H1 (cell line): ENCODE results near the gene AQP10. TPM values are rescaled to one million over a fixed set of nuclear protein-coding genes. Genes with fewer than 3 reads are reported as not detected.

Experiments used
- CTCF ChIA-PET: fragments of 300-600 bp; sonication (Branson Sonifier 250); formaldehyde crosslinking; loops from one replicate; lab custom pipeline; 2021; ENCODE audit not compliant: partially characterized antibody; lab: Charles Lee
- POLR2A ChIA-PET: fragments of 300-600 bp; sonication (Branson Sonifier 250); formaldehyde crosslinking; loops from one replicate; lab custom pipeline; 2021; ENCODE audit warnings: inconsistent platforms; ENCODE audit not compliant: partially characterized antibody; lab: Charles Lee
- DNase-seq, 2 experiments: peaks; one replicate each; pipeline versions ENCODE4 v3.0.0 to v3.0.0-alpha.2; 2010 to 2022; ENCODE audit warnings: low spot score in 2 of 2, low read depth in 1 of 2, mixed read lengths in 1 of 2
- FAIRE-seq: peaks from 2 replicates; lab custom pipeline; 2011; peaks lifted over from hg19 to GRCh38; lab: Jason Lieb, UNC
- H2AFZ ChIP-seq: 2 replicates; pipeline ENCODE4 v1.8.1; 2012; ENCODE audit warnings: low read length, inconsistent platforms
- H2AK5ac ChIP-seq: 2 replicates; pipeline ENCODE4 v1.6.1; 2013; ENCODE audit warnings: low read depth, low read length
- H2BK120ac ChIP-seq: replicated peaks from 2 replicates; pipeline ENCODE3; 2013; ENCODE audit warnings: low read depth, low read length, inconsistent platforms
- H2BK12ac ChIP-seq: 2 replicates; pipeline ENCODE4 v1.6.1; 2013; ENCODE audit warnings: low read depth, low read length
- H2BK15ac ChIP-seq: 2 replicates; pipeline ENCODE4 v1.6.1; 2013; ENCODE audit warnings: low read length
- H2BK20ac ChIP-seq: 2 replicates; pipeline ENCODE4 v1.6.1; 2013; ENCODE audit warnings: low read length
- H2BK5ac ChIP-seq: 2 replicates; pipeline ENCODE4 v1.6.1; 2013; ENCODE audit warnings: low read depth, low read length
- H3K14ac ChIP-seq: 2 replicates; pipeline ENCODE4 v1.6.1; 2013; ENCODE audit warnings: inconsistent platforms; ENCODE audit not compliant: insufficient read length
- H3K18ac ChIP-seq: 2 replicates; pipeline ENCODE4 v1.6.1; 2013; ENCODE audit warnings: low read length; ENCODE audit errors: extremely low read depth
- H3K23ac ChIP-seq: 2 replicates; pipeline ENCODE4 v1.6.1; 2013; ENCODE audit warnings: inconsistent platforms; ENCODE audit not compliant: insufficient read length
- H3K23me2 ChIP-seq: 2 replicates; pipeline ENCODE4 v1.6.1; 2013; ENCODE audit warnings: low read depth, low read length
- H3K27ac ChIP-seq: 2 replicates; pipeline ENCODE4 v1.6.1; 2011; ENCODE audit warnings: low read depth, low read length, inconsistent platforms
- H3K27me3 ChIP-seq, 4 experiments: replicated peaks in 1 of 4; 1 replicate in 1 of 4; 2 replicates in 3 of 4; pipeline versions ENCODE4 v1.6.1 to v1.8.1; 2011 to 2013; ENCODE audit warnings: low read length in 3 of 4, mild to moderate bottlenecking in 3 of 4, inconsistent platforms in 2 of 4, mixed read lengths in 2 of 4, moderate library complexity in 1 of 4; ENCODE audit not compliant: control insufficient read depth in 3 of 4, insufficient read depth in 3 of 4; ENCODE audit errors: extremely low read depth in 1 of 4
- H3K36me3 ChIP-seq, 4 experiments: 2 replicates each; pipeline versions ENCODE4 v1.6.1 to v1.8.1; 2011 to 2013; ENCODE audit warnings: mild to moderate bottlenecking in 4 of 4, low read length in 3 of 4, moderate library complexity in 2 of 4, control low read depth in 1 of 4, inconsistent platforms in 1 of 4; ENCODE audit not compliant: insufficient read depth in 4 of 4, control insufficient read depth in 2 of 4
- H3K4ac ChIP-seq: replicated peaks from 2 replicates; pipeline ENCODE3; 2013; ENCODE audit warnings: low read length, low read depth, mixed read lengths, inconsistent platforms; ENCODE audit not compliant: insufficient read length
- H3K4me1 ChIP-seq, 4 experiments: replicated peaks in 1 of 4; 1 replicate in 1 of 4; 2 replicates in 3 of 4; pipeline versions ENCODE4 v1.6.1 to v1.8.1; 2011 to 2013; ENCODE audit warnings: low read length in 3 of 4, inconsistent platforms in 2 of 4, mixed read lengths in 1 of 4; ENCODE audit not compliant: insufficient read depth in 4 of 4, control insufficient read depth in 3 of 4
- H3K4me2 ChIP-seq, 2 experiments: 2 replicates each; pipeline versions ENCODE4 v1.6.1 to v1.8.1; 2011 to 2013; ENCODE audit warnings: low read depth in 2 of 2, low read length in 2 of 2, control low read depth in 1 of 2, inconsistent platforms in 1 of 2, mild to moderate bottlenecking in 1 of 2; ENCODE audit not compliant: insufficient read depth in 1 of 2
- H3K4me3 ChIP-seq, 4 experiments: fragments of 200-600, 300-600 bp in 1 of 4; sonication (generic), shearing (Covaris generic), sonication (Bioruptor Twin) in 1 of 4; 2 replicates each; pipeline versions ENCODE4 v1.5.1 to v1.8.1; 2011 to 2016; ENCODE audit warnings: low read length in 4 of 4, low read depth in 3 of 4, control low read depth in 2 of 4, inconsistent platforms in 2 of 4, mild to moderate bottlenecking in 2 of 4, mixed read lengths in 1 of 4, moderate library complexity in 1 of 4; ENCODE audit not compliant: insufficient read depth in 2 of 4; ENCODE audit errors: extremely low read depth in 1 of 4
- H3K56ac ChIP-seq: replicated peaks from 2 replicates; pipeline ENCODE3; 2013; ENCODE audit warnings: low read depth, mild to moderate bottlenecking, mixed read lengths, low read length, inconsistent platforms; ENCODE audit not compliant: insufficient read length
- H3K79me1 ChIP-seq: 2 replicates; pipeline ENCODE4 v1.6.1; 2013; ENCODE audit warnings: low read depth, low read length, control low read depth
- H3K79me2 ChIP-seq, 2 experiments: 2 replicates each; pipeline versions ENCODE4 v1.6.1 to v1.8.1; 2012 to 2013; ENCODE audit warnings: low read length in 2 of 2, mild to moderate bottlenecking in 2 of 2, inconsistent platforms in 1 of 2; ENCODE audit not compliant: insufficient read depth in 2 of 2, control insufficient read depth in 1 of 2
- H3K9ac ChIP-seq, 4 experiments: replicated peaks in 1 of 4; 1 replicate in 1 of 4; 2 replicates in 3 of 4; pipeline versions ENCODE4 v1.6.1 to v1.8.1; 2011 to 2013; ENCODE audit warnings: low read depth in 3 of 4, low read length in 3 of 4, control low read depth in 2 of 4, mild to moderate bottlenecking in 2 of 4, moderate library complexity in 2 of 4, inconsistent platforms in 1 of 4; ENCODE audit errors: extremely low read depth in 1 of 4
- H3K9me3 ChIP-seq, 2 experiments: 2 replicates each; pipeline versions ENCODE4 v1.6.1 to v1.8.1; 2012 to 2013; ENCODE audit warnings: mild to moderate bottlenecking in 2 of 2, moderate library complexity in 2 of 2, control low read depth in 1 of 2, inconsistent platforms in 1 of 2, low read depth in 1 of 2, low read length in 1 of 2, mixed read lengths in 1 of 2; ENCODE audit not compliant: insufficient read depth in 2 of 2
- H4K20me1 ChIP-seq, 2 experiments: replicated peaks in 1 of 2; 2 replicates each; pipeline versions ENCODE3 to v1.8.1; 2011 to 2013; ENCODE audit warnings: inconsistent platforms in 2 of 2, low read length in 2 of 2, mild to moderate bottlenecking in 1 of 2; ENCODE audit not compliant: insufficient read depth in 2 of 2, control insufficient read depth in 1 of 2
- H4K5ac ChIP-seq: 2 replicates; pipeline ENCODE4 v1.6.1; 2013; ENCODE audit warnings: low read length, low read depth, mixed read lengths, inconsistent platforms; ENCODE audit not compliant: insufficient read length
- H4K8ac ChIP-seq: 2 replicates; pipeline ENCODE4 v1.8.0; 2013; ENCODE audit warnings: mild to moderate bottlenecking, moderate library complexity, low read length, inconsistent platforms; ENCODE audit not compliant: insufficient read depth; ENCODE audit errors: extremely low read depth
- H4K91ac ChIP-seq: replicated peaks from 2 replicates; pipeline ENCODE3; 2013; ENCODE audit warnings: low read length, mixed read lengths, inconsistent platforms; ENCODE audit not compliant: insufficient read length
- BACH1 ChIP-seq: IDR thresholded peaks from 2 replicates; pipeline ENCODE4 v1.6.1; 2012; ENCODE audit warnings: low read length, improper control_type of control experiment
- HDAC6 ChIP-seq: IDR thresholded peaks from one replicate; pipeline ENCODE4 v1.7.1; 2012; ENCODE audit warnings: low read depth, mild to moderate bottlenecking, inconsistent platforms, low read length, moderate library complexity
- NANOG ChIP-seq: IDR thresholded peaks from 2 replicates; pipeline ENCODE4 v1.6.1; 2011; ENCODE audit warnings: low read length, low read depth, mild to moderate bottlenecking, inconsistent platforms; ENCODE audit not compliant: insufficient read depth, poor library complexity, severe bottlenecking
- PHF8 ChIP-seq: fragments of 200-600 bp; sonication (generic); conservative IDR thresholded peaks from 2 replicates; pipeline ENCODE4 v1.7.1; 2012; ENCODE audit warnings: low read depth, mild to moderate bottlenecking, inconsistent platforms, low read length, moderate library complexity
- POLR2AphosphoS5 ChIP-seq: IDR thresholded peaks from 2 replicates; pipeline ENCODE4 v1.6.1; 2011; ENCODE audit warnings: low read depth, low read length
- USF2 ChIP-seq: IDR thresholded peaks from 2 replicates; pipeline ENCODE4 v1.6.1; 2011; ENCODE audit warnings: low read length, improper control_type of control experiment
- WGBS, 2 experiments: shearing (Covaris generic) in 1 of 2; methylation state at CpG; one replicate each; pipeline versions ENCODE4 v1.1.6 to v1.1.7; 2013 to 2015; ENCODE audit warnings: low lambda C conversion rate in 2 of 2, mixed read lengths in 2 of 2, inconsistent platforms in 1 of 2, low coverage in 1 of 2, missing lambda C conversion rate in 1 of 2; ENCODE audit not compliant: insufficient replicate concordance in 2 of 2, insufficient coverage in 1 of 2, insufficient read length in 1 of 2; ENCODE audit errors: extremely low coverage in 1 of 2, missing lambda C conversion rate in 1 of 2; 5-methylcytosine and 5-hydroxymethylcytosine counted together
- polyA plus RNA-seq, 7 experiments: library from polyadenylated mRNA; depleted of rRNA in 3 of 7; stranded (reverse) in 5 of 7; unstranded in 2 of 7; fragments of >200 nt in 5 of 7; fragments of 200-250 nt in 2 of 7; gene quantifications; 1 replicate in 5 of 7; 2 replicates in 1 of 7; 4 replicates in 1 of 7; pipeline versions ENCODE4 v1.2.1 to v1.2.3, GENCODE V29; 2011 to 2013; ENCODE audit warnings: missing spikeins in 2 of 7, mixed read lengths in 2 of 7
- total RNA-seq: library from RNA; stranded (reverse); fragmentation: NEBNext Ultra II Directional; extraction: Animal tissue kit (Norgen Biotek cat#: 25700); gene quantifications from 2 replicates; pipeline ENCODE4 v1.2.1, GENCODE V29; 2021

Gene AQP10
- total and polyA plus RNA-seq, 2 of the 8 experiments (the other 6 are each of a cell fraction or from before 2014, with no cell fraction given), result not detected

- peak overlapping the region; percentile 27 to 63 (median 52) for H3K4me3 ChIP-seq
- no peak overlapping the region for H4K91ac ChIP-seq
- 5% methylated on average over 64 of the region's 76 CpGs; no CpG with 5 or more reads in 1 of the 2 experiments for WGBS, 2 experiments
- H2BK20ac ChIP-seq, result no peak overlapping the region
- H3K23me2 ChIP-seq, result peaks cover 22% of the 10 kb centered on the region
- H4K20me1 ChIP-seq, result peaks cover 5 to 11% of the 10 kb centered on the region in 2 experiments
- H3K27me3 ChIP-seq, result no peaks in the 10 kb centered on the region
- peaks cover 23 to 25% (median 24%) of the 10 kb centered on the region in 4 experiments for H3K4me1 ChIP-seq
- H3K14ac ChIP-seq, result no peak overlapping the region
- DNase-seq (peak in 1 of 2 experiments; percentile 84), FAIRE-seq (no peak)
- CTCF ChIA-PET, result interaction anchor here (0.9 to 21.7 kb wide), 10 partner anchors 17 to 218 kb away, joined by 3 to 507 read pairs (median 4); partner anchors contain the start of gene HAX1
- H2BK15ac ChIP-seq, result no peak overlapping the region
- H2BK12ac ChIP-seq, result 0 out of 2 replicates have a peak overlapping the region, but pooled peaks have one; percentile 27
- no peak overlapping the region for H3K4ac ChIP-seq
- H3K56ac ChIP-seq, result no peak overlapping the region
- peaks cover 10% of the 10 kb centered on the region; the same call in 1 of the 2 replicates for H3K79me1 ChIP-seq
- H4K8ac ChIP-seq, result peak overlapping the region; percentile 46; the same call in 1 of the 2 replicates
- no peak overlapping the region for H2BK120ac ChIP-seq
- H4K5ac ChIP-seq, result no peak overlapping the region
- no peak overlapping the region for H3K23ac ChIP-seq
- no peak overlapping the region for H3K27ac ChIP-seq
- H3K18ac ChIP-seq, result peak overlapping the region; percentile 60; the same call in 1 of the 2 replicates
- H2AK5ac ChIP-seq, result no peak overlapping the region
- H3K4me2 ChIP-seq, result peak overlapping the region; percentile 86 to 88
- peak overlapping the region; percentile 66; the same call in 1 of the 2 replicates for H2BK5ac ChIP-seq
- H3K36me3 ChIP-seq, result peaks cover 6 to 24% (median 14%) of the 10 kb centered on the region in 4 experiments; a peak in 7 of 8 replicates
- POLR2A ChIA-PET, result interaction anchor here (0.8 to 1.3 kb wide), 6 partner anchors 12 to 141 kb away, joined by 3 read pairs; partner anchors contain the start of gene HAX1
- no peak overlapping the region for H2AFZ ChIP-seq
- H3K79me2 ChIP-seq, result peaks cover 0 to 18% of the 10 kb centered on the region in 2 experiments; a peak in 2 of 4 replicates
- peak overlapping the region in 2 of 4 experiments; percentile 29 to 32; a peak in 3 of 7 replicates for H3K9ac ChIP-seq
- no peaks in the 10 kb centered on the region for H3K9me3 ChIP-seq
- TF ChIP-seq HDAC6, result no peak
- TF ChIP-seq BACH1, result no peak
- no peak for TF ChIP-seq USF2
- TF ChIP-seq POLR2AphosphoS5, result no peak
- TF ChIP-seq NANOG, result no peak
- no peak for TF ChIP-seq PHF8
These were observed 7.6 kb downstream of the AQP10 start for GRCh38 chr1:154328318-154329151.
